Measurements from ENCODE around the gene GADD45A.
"Not testable (repeated sequence)": the region's sequence is repeated elsewhere in the genome, so short reads cannot be mapped to it uniquely, and the experiment has no call there.

GADD45A gene, protein sequence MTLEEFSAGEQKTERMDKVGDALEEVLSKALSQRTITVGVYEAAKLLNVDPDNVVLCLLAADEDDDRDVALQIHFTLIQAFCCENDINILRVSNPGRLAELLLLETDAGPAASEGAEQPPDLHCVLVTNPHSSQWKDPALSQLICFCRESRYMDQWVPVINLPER

DNA sequence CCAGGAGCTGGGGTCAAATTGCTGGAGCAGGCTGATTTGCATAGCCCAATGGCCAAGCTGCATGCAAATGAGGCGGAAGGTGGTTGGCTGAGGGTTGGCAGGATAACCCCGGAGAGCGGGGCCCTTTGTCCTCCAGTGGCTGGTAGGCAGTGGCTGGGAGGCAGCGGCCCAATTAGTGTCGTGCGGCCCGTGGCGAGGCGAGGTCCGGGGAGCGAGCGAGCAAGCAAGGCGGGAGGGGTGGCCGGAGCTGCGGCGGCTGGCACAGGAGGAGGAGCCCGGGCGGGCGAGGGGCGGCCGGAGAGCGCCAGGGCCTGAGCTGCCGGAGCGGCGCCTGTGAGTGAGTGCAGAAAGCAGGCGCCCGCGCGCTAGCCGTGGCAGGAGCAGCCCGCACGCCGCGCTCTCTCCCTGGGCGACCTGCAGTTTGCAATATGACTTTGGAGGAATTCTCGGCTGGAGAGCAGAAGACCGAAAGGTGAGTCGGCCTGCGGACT is at the start of gene GADD45A:
Gene GADD45A (plus strand): TSS at position 135 of the 491 bp plus-strand sequence. CDS start 294 bp downstream, at position 429.
- DNase-seq, result peak; percentile 96

DNA sequence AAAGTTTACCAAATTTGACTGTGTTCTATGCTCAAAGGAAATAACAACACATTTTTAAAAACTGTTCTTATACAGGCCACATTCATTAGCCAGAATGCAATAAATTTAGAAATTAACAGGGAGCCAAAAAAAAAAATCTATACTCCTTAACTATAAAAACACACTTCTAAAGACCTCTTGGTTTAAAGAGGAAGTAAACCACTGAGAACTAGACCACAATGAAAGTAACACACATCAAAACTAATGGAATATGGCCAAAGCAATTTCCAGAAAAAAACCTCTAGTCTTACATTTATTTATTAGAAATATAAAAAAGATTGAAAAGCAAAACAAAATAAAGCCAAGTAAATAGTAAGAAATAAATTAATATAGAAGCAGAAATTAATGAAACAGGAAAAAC is 48.9 kb upstream of the GADD45A start:
- DNase-seq, result no peak

- no peak for DNase-seq
These were observed 45.6 kb upstream of the GADD45A start for GRCh38 chr1:67639361-67639760.

GRCh38 chr1:67642629-67643028 is 42.4 kb upstream of the GADD45A start:
- DNase-seq, result no peak

DNA sequence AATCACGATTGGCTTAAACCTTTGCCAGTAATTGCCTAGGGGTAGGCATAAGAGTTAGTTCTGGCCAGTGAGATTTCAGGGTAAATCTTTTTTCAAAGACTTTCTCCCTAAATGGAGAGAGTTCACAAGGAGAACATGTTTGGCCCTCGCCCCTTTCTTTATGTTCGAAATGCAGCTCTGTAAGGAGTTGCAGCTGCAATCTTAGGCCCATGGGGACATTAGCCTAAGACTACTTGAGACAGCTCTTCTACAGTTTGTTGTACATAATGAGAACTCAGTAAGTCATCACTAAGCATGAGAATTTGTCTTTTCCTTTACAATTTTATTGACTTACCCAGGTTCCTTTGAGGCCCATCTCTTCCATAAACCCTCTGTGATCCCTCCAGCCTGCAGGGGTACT is 40.4 kb upstream of the GADD45A start:
- DNase-seq, result no peak

- DNase-seq, result no peak
These were observed 39.4 kb upstream of the GADD45A start for GRCh38 chr1:67645495-67646144.

- DNase-seq, result peak; percentile 74
These were observed 38.6 kb upstream of the GADD45A start for GRCh38 chr1:67646145-67647035.

- peak; percentile 29 for DNase-seq
These were observed 37.8 kb upstream of the GADD45A start for GRCh38 chr1:67647036-67647798.

DNA sequence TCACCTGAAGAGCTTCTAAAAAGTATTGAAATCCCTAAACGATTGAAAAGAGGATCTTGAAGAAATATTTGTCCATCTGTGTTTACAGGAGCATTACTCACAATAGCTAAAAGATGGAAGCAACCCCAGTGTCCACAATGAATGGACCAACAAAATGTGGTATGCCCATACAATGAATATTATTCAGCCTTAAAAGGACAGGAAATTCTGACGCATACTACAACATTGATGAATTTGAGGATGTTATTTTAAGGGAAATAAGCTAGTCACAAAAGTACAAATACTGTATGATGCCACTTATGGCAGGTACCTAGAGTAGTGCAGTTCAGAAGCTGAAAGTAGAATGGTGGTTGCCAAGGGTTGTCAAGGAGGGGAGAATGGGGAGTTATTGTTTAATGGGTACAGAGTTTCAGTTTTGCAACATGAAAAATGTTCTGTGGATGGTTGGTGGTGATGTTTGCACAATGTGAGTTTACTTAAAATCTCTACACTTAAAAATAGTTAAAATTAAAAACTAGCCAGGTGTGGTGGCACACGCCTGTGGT is 37.1 kb upstream of the GADD45A start:
- DNase-seq, result no peak

- DNase-seq, result no peak
These were observed 36.2 kb upstream of the GADD45A start for GRCh38 chr1:67648582-67649326.

GRCh38 chr1:67650061-67650460 is 34.9 kb upstream of the GADD45A start:
- no peak for DNase-seq

- no peak for DNase-seq
These were observed 34.0 kb upstream of the GADD45A start for GRCh38 chr1:67651031-67651430.

GRCh38 chr1:67652800-67653199 is 32.2 kb upstream of the GADD45A start:
- no peak for DNase-seq

DNA sequence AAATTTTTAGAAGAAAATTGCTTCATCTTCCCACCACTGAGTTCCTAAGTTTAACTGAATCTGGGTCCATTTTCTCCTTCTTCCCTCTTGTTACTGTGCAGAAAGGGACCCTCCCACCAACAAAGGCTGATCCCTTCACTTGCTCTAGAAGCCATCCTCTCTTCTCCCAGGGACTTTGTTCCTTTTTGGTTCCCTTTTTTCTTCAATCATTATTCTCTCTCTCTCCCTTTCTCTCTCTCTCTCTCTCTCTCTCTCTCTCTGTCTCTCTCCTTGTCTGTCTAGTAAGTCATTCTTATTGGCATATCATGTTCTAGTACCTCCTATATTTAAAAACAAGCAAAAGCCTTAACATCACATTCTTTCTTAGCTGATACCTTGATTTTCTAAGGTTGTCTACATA is 31.7 kb upstream of the GADD45A start:
- no peak for DNase-seq

DNA sequence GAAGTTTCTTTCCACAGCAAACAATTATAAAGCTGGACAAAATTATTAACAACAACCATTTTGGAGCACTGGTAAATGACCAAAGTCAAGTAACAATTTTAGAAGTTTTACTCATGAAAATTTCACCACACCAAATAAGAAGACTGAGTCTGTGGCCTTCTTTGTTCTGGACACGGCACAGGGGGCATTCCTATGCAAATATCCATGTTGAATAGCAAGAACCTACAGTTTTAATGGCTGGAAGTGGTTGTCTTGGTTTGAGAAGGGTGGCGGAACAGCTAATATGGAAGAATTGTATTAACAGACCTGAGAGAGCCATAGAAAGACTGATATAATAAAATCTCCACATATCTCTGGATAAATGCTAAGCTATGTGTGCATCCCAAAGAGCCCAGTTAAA is 29.4 kb upstream of the GADD45A start:
- DNase-seq, result no peak

DNA sequence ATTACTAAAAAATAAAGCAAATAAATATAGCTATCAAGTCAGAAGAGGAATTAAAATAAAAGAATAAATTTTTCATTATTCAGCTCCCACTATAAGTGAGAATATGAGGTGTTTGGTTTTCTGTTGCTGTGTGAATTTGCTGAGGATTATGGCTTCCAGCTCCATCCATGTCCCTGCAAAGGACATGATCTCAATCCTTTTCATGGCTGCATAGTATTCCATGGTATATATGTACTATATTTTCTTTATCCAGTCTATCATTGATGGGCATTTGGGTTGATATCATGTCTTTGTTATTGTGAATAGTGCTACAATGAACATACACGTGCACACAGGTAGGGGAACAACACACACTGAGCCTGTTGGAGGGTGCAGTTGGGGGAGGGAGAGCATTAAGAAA is 27.8 kb upstream of the GADD45A start:
- not testable (repeated sequence) for DNase-seq

DNA sequence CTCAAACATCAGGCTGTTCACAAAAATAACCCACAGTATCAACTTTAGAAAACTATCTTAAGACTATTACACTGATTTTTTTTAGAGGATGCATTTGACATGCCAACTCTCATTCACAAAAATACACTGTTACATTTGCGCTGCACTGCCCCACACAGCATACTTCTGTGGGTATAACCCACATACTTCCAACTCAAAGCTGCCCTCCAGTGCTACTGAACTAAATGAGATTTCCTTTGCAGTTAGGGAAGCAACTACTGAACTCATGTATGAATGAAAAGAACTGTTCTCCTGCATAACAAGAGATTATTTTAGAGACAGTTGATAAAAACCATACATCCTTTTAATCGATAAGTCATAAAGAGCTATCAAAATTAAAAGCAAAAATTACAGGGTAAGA is 25.8 kb upstream of the GADD45A start:
- DNase-seq, result no peak

DNA sequence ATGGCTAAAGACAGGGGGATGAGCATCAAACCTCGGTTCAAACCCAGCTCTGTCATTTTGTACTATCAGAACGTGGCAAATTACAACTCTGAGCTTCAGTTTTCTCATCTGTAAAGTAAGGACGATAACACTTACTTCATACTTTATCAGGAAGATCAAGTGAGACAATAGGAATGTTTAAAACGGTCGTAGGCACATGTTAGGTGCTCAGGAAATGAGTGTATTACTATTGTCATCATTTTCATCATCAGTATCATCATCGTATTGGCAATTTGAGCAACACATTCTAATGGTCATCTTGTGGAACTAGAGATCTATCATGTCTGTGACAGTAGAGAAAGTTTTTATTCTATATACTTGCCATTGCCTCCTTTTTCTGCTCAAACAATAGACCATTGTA is 22.1 kb upstream of the GADD45A start:
- DNase-seq, result no peak

- DNase-seq, result no peak
These were observed 21.0 kb upstream of the GADD45A start for GRCh38 chr1:67664048-67664447.

DNA sequence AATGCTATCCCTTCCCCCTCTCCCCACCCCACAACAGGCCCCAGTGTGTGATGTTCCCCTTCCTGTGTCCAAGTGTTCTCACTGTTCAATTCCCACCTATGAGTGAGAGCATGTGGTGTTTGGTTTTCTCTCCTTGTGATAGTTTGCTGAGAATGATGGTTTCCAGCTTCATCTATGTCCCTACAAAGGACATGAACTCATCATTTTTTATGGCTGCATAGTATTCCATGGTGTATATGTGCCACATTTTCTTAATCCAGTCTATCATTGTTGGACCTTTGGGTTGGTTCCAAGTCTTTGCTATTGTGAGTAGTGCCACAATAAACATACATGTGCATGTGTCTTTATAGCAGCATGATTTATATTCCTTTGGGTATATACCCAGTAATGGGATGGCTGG is 19.7 kb upstream of the GADD45A start:
- not testable (repeated sequence) for DNase-seq

- DNase-seq, result no peak
These were observed 18.4 kb upstream of the GADD45A start for GRCh38 chr1:67666636-67667035.

DNA sequence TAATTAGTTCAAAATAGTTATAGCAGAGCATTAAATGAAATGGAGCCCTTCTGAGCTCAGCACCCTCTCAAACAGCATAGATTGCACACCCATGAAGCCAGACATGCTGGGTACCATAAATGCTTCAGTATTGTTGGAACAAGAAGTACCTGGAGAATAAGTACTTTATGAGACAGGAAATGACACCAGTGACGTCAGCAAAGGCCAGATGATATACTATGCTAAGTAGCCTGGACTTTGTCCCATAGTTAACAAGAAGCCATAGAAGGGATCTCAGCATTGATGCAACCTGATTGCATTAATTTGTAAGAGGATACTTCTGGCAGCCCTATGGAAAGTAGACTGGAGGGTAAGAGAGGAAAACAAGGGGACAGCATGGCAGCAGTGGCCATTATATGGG is 16.3 kb upstream of the GADD45A start:
- DNase-seq, result no peak

Data from NCI-H1092 (cell line).